ENCODE data around the gene CA11. TPM values are rescaled to one million over a fixed set of nuclear protein-coding genes. Genes with fewer than 3 reads are reported as not detected.
"Not testable (repeated sequence)": the region's sequence is repeated elsewhere in the genome, so short reads cannot be mapped to it uniquely, and the experiment has no call there.

Gene CA11
- total RNA-seq (1 to 10 TPM in 1 of 2 donors, under 1 TPM in 1; 0.88 to 5.4 TPM), polyA plus RNA-seq (10 to 100 TPM in 1 of 2 donors, 1 to 10 TPM in 1; 4.8 to 13.0 TPM)
- long read RNA-seq, donor 1 = 0 reads
- long read RNA-seq, donor 2 = 0 reads
- long read RNA-seq, donor 3 = 0 reads
- long read RNA-seq, donor 4, partial matches to known transcripts = 0 of 2 reads
- long read RNA-seq, donor 4, other reads (novel, unspliced or antisense) = 0 of 2 reads
- long read RNA-seq, donor 5, partial matches to known transcripts = 0 of 5 reads
- long read RNA-seq, donor 5, other reads (novel, unspliced or antisense) = 0 of 5 reads

GRCh38 chr19:48646001-48646721, at the start of gene CA11:
Gene CA11, minus strand, starts transcription at chr19:48646187. Its CDS starts 555 bp downstream, at chr19:48645632.
- peak; percentile 87 for TF ChIP-seq CTCF (IDR thresholded peaks at IDR 0.05; ENCODE audit: control extremely low read depth, extremely low read depth)
- 1% methylated on average over 25 to 33 of the region's 33 CpGs for WGBS, 2 donors
- H3K4me1 ChIP-seq (ENCODE audit: control insufficient read depth in 5 of 5, insufficient read depth in 5 of 5, low read length in 5 of 5) = peaks cover 0 to 20% (median 0%) of the 10 kb centered on the region in 5 donors
- H3K27me3 ChIP-seq (ENCODE audit: control insufficient read depth in 3 of 3, insufficient read depth in 3 of 3, low read length in 2 of 3) = peaks cover 0 to 5% (median 0%) of the 10 kb centered on the region in 3 donors
- H3K9me3 ChIP-seq (ENCODE audit: control insufficient read depth in 4 of 4, insufficient read depth in 3 of 4, low read length in 3 of 4) = no peaks in the 10 kb centered on the region
- H3K36me3 ChIP-seq (ENCODE audit: control insufficient read depth in 4 of 4, insufficient read depth in 4 of 4, low read length in 4 of 4) = no peaks in the 10 kb centered on the region
- peak within 1 kb of the TSS; percentile 32 for H3K4me3 ChIP-seq
- DNase-seq = peak; percentile 91 to 92 (median 91)
- peak within 1 kb of the TSS in 1 of 2 donors; percentile 49 for H3K9ac ChIP-seq (ENCODE audit: insufficient read depth in 1 of 2, low read length in 2 of 2)
- peak within 1 kb of the TSS; percentile 63 to 65 for H3K27ac ChIP-seq (ENCODE audit: low read depth in 1 of 2, low read length in 1 of 2)
- ATAC-seq (ENCODE audit: insufficient read depth, low FRiP score) = peak; percentile 89

GRCh38 chr19:48693629-48694028, 47.6 kb upstream of the CA11 start:
- 83 to 93% methylated on average over 9 of the region's 9 CpGs for WGBS, 2 donors
- ATAC-seq (ENCODE audit: insufficient read depth, low FRiP score); H3K9ac ChIP-seq (ENCODE audit: insufficient read depth in 1 of 2, low read length in 2 of 2); H3K9me3 ChIP-seq (ENCODE audit: control insufficient read depth in 4 of 4, insufficient read depth in 3 of 4, low read length in 3 of 4); DNase-seq; H3K27ac ChIP-seq (ENCODE audit: low read depth in 1 of 2, low read length in 1 of 2); H3K36me3 ChIP-seq (ENCODE audit: control insufficient read depth in 4 of 4, insufficient read depth in 4 of 4, low read length in 4 of 4); H3K4me3 ChIP-seq: not testable (repeated sequence)
- Histone ChIP-seq H3K4me1 (ENCODE audit: control insufficient read depth in 5 of 5, insufficient read depth in 5 of 5, low read length in 5 of 5) (peaks cover 0 to 11% (median 0%) of the 10 kb centered on the region in 5 donors), H3K27me3 (ENCODE audit: control insufficient read depth in 3 of 3, insufficient read depth in 3 of 3, low read length in 2 of 3) (peaks cover 0 to 13% (median 13%) of the 10 kb centered on the region in 3 donors)

- WGBS, 2 donors = 72 to 82% methylated on average over 7 of the region's 7 CpGs
- peaks cover 0 to 3% (median 0%) of the 10 kb centered on the region in 5 donors for H3K4me1 ChIP-seq (ENCODE audit: control insufficient read depth in 5 of 5, insufficient read depth in 5 of 5, low read length in 5 of 5)
- H3K9me3 ChIP-seq (ENCODE audit: control insufficient read depth in 4 of 4, insufficient read depth in 3 of 4, low read length in 3 of 4) = no peaks in the 10 kb centered on the region
- no peaks in the 10 kb centered on the region for H3K36me3 ChIP-seq (ENCODE audit: control insufficient read depth in 4 of 4, insufficient read depth in 4 of 4, low read length in 4 of 4)
- H3K27me3 ChIP-seq (ENCODE audit: control insufficient read depth in 3 of 3, insufficient read depth in 3 of 3, low read length in 2 of 3) = no peaks in the 10 kb centered on the region
- ATAC-seq (ENCODE audit: insufficient read depth, low FRiP score) (no peak), DNase-seq (no peak)
- no peak overlapping the region for H3K27ac ChIP-seq (ENCODE audit: low read depth in 1 of 2, low read length in 1 of 2)
- H3K4me3 ChIP-seq = no peak overlapping the region
- TF ChIP-seq CTCF (IDR thresholded peaks at IDR 0.05; ENCODE audit: control extremely low read depth, extremely low read depth) = no peak
- no peak overlapping the region for H3K9ac ChIP-seq (ENCODE audit: insufficient read depth in 1 of 2, low read length in 2 of 2)
Observed at GRCh38 chr19:48689449-48689848, 43.5 kb upstream of the CA11 start.

GRCh38 chr19:48687776-48688175, 41.8 kb upstream of the CA11 start:
- DNase-seq (no peak), ATAC-seq (ENCODE audit: insufficient read depth, low FRiP score) (no peak)
- peaks cover 0 to 7% (median 0%) of the 10 kb centered on the region in 5 donors for H3K4me1 ChIP-seq (ENCODE audit: control insufficient read depth in 5 of 5, insufficient read depth in 5 of 5, low read length in 5 of 5)
- TF ChIP-seq CTCF (IDR thresholded peaks at IDR 0.05; ENCODE audit: control extremely low read depth, extremely low read depth) = no peak
- H3K9me3 ChIP-seq (ENCODE audit: control insufficient read depth in 4 of 4, insufficient read depth in 3 of 4, low read length in 3 of 4) = no peaks in the 10 kb centered on the region
- H3K4me3 ChIP-seq = no peak overlapping the region
- no peak overlapping the region for H3K9ac ChIP-seq (ENCODE audit: insufficient read depth in 1 of 2, low read length in 2 of 2)
- WGBS, 2 donors = 91 to 94% methylated on average over 3 of the region's 3 CpGs
- no peaks in the 10 kb centered on the region for H3K36me3 ChIP-seq (ENCODE audit: control insufficient read depth in 4 of 4, insufficient read depth in 4 of 4, low read length in 4 of 4)
- H3K27ac ChIP-seq (ENCODE audit: low read depth in 1 of 2, low read length in 1 of 2) = no peak overlapping the region
- H3K27me3 ChIP-seq (ENCODE audit: control insufficient read depth in 3 of 3, insufficient read depth in 3 of 3, low read length in 2 of 3) = no peaks in the 10 kb centered on the region

GRCh38 chr19:48686637-48687036, 40.6 kb upstream of the CA11 start:
- 92 to 96% methylated on average over 7 of the region's 7 CpGs for WGBS, 2 donors
- DNase-seq; H3K36me3 ChIP-seq (ENCODE audit: control insufficient read depth in 4 of 4, insufficient read depth in 4 of 4, low read length in 4 of 4); H3K27me3 ChIP-seq (ENCODE audit: control insufficient read depth in 3 of 3, insufficient read depth in 3 of 3, low read length in 2 of 3); H3K27ac ChIP-seq (ENCODE audit: low read depth in 1 of 2, low read length in 1 of 2); H3K9me3 ChIP-seq (ENCODE audit: control insufficient read depth in 4 of 4, insufficient read depth in 3 of 4, low read length in 3 of 4); H3K4me3 ChIP-seq; H3K4me1 ChIP-seq (ENCODE audit: control insufficient read depth in 5 of 5, insufficient read depth in 5 of 5, low read length in 5 of 5); H3K9ac ChIP-seq (ENCODE audit: insufficient read depth in 1 of 2, low read length in 2 of 2); ATAC-seq (ENCODE audit: insufficient read depth, low FRiP score): not testable (repeated sequence)
